DMS 273 treated with DMSO at 0.1 percent for 48 hours (cell line): ENCODE results near the gene LUZP1.

Experiments
- DNase-seq: peaks from one replicate; lab custom pipeline; 2025; lab: John Stamatoyannopoulos, UW

Gene LUZP1

DNA sequence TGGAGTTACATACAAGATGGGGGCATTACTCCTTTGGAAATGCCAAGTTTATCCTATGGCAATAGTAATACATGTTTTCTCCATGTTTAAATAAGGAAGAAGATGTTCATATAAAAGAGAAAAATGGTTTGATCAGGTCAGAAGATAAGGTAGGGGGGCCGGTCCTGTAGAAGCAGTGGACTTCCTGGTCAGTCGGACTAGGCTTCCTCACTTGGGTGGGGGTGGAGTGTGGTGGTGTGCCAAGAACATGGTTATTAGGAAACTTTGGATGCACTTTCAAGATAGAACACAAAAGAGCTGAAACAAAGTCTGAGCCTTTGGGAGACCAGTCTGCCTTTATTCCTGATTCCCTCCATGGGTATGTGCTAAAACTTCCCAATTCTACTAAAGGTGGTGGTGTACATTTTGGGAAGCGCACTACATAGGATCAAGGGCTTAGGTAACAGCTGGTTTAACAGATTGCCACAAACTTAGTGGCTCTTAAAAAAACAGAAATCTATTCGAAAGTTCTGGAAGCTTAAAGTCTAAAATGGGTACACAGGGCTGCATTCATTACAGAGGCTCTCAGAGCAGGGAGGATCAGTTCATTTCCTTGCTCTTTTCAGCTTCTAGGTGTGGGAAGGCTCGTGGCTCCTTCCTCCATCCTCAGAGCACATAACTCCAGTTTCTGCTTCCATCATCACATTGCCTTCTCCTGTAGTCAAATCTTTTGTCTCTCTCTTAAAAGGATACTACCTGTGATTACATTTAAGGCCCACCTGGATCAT, 84.8 kb downstream of the LUZP1 start:
- DNase-seq: no peak

DNA sequence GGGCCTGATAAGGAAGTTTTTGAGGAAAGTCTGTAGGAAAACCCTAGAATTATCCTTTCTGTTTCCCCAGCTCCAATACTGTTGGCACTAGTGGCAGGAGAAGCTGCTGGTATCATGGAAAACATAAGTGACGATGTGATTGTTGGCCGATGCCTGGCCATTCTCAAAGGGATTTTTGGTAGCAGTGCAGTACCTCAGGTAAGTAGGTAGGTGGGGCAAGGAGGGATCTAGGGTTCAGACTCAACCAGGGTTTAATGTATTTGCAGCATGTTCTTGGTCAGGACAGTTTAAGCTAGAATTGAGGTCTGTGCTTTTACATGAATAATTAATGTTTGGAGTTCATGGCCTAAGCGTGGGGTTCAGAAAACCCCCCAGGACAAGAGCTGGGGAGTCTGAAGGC, 87.3 kb downstream of the LUZP1 start:
- no peak for DNase-seq

DNA sequence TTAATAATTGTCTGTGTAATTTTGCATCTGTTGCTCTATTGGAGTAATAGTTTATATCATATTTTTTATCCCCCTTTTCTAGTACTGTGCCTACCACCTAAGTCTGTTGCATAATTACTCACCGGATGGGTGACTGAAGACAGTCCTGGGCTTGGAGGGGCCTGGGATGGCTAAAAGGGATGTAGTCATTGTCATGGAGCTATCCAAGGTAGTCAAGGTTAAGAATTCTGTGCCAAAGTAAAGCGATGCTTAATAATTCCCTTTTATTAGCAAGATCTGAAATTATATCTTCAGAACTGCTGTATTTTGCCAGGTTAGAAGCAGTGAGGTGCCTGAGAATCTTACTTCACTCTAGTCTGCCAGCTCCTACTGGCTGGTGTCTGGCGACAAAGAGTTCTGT, 87.8 kb downstream of the LUZP1 start:
- DNase-seq: no peak

DNA sequence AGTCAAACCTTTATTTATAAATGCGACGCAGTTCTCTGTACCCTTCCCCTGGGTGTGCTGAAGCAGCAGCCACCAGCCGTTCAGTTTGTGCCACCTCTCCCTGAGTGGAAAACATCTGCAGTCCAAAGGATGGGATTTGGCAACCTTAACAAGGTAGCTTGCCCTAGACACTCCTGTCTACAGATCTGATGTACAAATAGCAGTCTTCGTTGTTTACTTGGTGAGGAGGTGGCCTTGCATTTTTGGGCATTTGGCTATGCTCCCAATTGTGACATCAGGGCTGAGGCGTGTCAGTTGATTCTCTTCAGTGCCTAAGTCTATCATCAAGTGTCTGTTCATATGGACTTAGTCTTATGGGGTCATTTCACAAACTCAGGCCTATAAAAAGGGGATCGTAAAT, 89.6 kb downstream of the LUZP1 start:
- no peak for DNase-seq

DNA sequence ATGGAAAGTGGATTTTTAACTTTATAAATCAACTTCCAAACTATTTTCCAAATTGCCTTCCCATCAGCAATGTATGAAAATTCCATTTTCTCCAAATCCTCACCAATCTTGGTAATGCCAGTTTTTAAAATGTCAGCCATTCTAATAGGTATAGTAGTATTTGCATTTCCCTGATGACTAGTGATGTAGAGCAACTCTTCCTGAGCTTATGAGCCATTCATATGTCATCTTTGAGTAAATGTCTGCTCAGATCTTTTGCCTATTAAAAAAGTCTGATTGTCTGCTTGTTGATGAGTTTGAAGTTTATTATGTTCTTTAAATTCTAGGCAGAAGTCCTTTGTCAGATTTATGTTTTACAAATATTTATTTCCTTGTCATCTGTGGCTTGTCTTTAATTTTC, 94.6 kb downstream of the LUZP1 start:
- DNase-seq: no peak

DNA sequence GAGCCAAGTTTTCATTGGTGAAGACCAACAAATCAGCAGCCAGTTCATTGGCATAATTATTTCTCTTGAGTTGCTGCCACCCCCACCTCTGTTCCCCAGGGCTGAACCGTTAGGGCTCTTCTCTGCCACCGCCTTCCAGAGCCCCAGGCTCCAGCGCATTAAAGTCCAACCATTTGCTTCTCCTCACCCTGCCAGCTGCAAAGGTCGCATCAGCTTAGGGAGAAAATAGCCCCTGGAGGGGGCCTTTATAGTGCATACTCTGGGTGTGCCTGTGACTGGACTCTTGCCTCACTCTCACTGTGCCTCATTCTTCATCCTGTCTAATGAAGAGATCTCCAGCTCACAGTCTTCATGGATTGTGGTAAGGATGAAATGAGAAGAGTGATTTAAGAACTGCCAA, 99.0 kb downstream of the LUZP1 start:
- no peak for DNase-seq

DNA sequence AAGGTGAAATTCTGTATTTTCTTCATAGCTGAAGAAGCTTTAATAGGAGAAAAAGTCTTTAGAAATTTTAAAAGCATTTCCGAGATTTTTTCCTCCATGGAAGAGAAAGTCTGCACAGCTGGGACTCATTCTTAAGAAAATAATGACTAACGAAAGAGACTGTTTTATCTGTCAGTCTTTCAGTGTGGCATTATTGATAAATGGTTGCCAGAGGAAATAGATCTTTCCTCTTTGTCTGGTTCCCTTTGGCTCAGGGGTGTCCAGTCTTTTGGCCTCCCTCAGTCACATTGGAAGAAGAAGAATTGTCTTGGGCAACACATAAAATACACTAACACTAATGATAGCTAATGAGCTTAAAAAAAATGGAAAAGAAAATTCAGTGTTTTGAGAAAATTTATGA, 99.5 kb downstream of the LUZP1 start:
- DNase-seq: no peak

DNA sequence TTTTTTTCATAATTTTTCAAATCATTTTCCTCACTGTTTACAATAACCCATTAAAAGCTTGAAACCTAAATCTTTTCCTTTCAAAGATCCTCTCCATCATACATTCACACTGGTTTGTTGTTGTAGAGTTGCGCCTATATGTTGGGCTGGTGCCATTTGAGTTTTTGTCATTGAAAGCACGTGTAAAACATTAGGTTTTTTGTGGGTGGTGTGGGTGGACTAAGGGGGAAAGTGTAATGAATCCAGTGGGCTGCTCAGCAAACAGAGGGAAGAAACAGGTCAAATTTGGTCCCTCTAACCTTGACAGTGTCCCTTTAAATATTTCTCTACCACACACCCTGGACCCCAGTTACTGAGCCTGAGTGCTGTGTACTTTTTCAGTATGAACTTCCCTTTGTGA, 102.6 kb downstream of the LUZP1 start:
- DNase-seq: no peak

DNA sequence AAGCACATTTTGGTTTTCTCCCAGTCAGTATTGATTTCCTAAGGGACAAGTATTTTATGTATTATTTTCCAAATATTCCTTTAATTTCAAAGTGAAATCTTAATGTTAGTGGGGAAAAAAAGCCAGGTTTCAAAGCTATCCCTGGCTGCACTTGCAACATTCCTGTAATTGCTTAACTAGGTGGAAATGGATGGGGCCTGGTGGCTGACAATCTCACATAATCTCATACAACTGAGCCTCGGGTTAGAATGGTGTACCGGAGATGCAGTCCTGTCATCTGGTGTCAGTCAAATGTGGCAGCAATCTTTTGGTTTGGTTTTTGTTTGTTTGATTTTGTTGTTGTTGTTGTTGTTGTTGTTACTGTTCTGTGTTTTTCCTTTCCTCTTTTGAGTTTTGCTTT, 103.3 kb downstream of the LUZP1 start:
- DNase-seq: no peak

DNA sequence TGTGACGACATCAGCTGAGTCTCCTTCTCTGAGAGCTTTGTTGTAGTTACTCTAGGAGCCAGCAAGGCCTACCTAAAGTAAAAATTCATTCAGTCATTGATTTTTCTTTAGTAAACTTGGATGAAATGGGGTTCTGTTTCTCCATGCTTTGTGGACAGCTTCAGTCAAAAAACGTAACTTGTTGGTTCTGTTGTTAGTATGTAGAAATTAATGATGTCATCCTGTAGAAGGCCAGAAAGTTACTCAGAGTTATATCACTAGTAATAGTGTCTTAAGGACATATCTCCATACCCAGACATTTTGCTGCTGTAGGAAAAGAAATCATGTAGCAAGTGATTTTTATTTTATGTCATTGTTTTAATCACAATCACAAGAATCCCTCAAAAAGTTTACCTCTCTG, 106.4 kb downstream of the LUZP1 start:
- no peak for DNase-seq

DNA sequence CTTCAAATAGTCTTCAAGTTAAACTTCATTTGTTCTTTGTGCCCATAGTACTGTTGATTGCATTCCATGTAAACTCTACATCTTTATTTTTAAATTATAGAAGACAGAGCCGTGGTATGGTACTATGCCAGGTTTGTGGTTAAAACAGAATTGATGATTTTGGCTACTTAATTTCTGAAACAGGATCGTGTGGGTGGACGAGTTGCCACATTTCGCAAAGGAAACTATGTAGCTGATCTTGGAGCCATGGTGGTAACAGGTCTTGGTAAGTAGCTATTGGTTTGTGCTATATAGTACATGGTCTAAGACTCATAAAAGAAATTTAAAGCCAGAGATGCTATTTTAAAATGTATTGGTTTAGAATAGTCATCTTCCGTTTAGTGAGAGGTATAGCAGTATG, 111.4 kb downstream of the LUZP1 start:
- DNase-seq: no peak

DNA sequence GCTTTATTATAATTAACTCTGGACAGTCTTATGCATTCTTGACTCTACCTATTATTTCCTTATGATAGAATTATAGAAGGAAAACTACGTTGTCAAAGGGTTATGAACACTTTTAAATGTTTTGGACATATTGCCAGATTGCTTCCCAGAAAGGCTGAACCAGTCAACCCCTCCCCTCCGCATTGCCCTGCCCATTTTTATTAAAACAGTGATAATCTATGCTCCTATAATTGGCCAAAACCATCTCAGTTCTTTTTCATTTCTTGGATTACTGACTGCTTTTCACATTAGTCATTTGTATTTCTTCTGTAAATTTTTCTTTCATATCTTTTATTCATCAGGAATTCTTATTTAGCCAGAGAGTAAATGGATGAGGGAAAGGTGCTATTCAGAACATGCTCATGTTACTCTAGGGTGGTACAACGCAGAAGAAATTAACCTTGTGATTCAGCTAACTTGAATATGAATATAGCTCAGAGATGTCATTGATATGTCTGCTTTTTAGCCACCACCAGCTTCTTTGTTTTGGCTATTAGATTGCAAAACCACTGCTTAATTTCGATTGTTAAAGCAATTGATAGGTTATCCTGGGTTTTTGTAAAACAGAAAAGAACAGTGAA, 117.3 kb downstream of the LUZP1 start:
- no peak for DNase-seq

DNA sequence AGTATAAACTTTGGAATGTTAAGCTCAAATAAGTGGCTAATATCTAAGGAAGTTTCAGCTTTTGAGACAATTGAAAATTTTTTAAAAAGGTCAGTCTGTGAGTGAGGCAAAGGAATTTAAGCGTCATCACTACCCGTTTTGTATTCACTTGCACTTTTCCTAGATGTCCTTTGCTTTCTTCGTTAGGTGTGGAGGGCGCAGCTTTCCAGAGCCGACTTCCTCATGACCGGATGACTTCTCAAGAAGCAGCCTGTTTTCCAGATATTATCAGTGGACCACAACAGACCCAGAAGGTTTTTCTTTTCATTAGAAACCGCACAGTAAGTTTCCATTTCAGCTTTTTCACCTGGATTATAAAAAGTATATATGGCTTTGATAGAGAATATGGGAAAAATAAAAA, 118.5 kb downstream of the LUZP1 start:
- DNase-seq: no peak

DNA sequence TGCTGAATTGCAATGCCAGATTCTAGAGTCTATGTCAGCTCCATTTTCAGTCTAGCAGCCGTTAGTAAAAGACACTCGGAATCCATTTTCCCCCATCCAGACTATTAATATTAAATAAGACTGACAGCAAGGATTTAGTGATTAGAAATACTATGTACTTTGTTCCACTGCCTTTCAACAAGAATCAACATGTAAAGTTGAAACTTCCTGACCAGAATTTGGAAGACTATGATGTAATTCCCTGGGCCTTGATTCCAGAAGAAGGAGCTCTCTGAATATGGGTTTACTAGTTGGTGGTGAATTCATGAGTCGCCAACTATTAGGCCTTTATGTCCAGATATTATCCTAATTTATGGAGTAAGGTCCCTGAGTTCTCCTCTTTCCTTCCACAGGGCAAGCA, 124.6 kb downstream of the LUZP1 start:
- DNase-seq: no peak

DNA sequence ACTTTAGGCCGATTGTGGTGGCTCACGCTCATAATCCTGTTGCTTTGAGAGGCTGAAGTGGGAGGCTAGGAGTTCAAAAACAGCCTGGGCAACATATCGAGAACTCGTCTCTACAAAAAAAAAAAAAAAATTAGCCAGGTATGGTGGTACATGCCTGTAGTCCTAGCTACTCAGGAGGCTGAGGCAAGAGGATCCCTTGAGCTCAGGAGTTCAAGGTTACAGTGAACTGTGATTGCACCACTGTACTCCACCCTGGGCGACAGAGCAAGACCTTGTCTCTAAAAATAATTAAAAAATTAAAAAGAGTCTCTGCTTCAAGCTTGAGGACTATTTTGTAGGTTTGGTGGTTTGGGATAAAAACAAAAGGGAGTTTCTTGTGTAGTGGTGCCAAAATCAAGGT, 128.1 kb downstream of the LUZP1 start:
- no peak for DNase-seq

DNA sequence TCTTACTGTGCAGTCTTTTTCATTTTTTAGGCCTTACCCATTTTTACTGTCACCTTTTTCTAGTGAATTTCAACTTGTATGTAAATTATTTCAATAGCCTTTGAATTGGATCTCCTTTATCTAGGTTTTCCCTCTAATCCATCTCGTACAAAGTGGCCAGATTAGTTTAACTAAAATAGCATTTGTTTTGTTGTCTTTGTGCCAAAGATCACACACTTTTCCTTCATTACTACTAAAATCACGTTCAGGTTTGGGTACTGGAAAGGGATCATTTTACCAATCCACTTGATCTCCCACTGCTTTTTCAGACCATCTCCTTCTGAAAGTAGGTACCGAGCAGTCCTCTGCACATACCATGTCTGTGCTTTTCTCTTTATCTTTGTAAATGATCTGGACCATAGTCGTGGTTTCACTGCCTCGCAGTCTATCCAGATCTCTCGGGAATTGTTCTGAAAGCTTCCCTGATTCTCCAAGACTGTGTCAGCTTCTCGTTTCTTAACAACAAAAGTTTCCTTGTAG, 129.3 kb downstream of the LUZP1 start:
- DNase-seq: no peak

DNA sequence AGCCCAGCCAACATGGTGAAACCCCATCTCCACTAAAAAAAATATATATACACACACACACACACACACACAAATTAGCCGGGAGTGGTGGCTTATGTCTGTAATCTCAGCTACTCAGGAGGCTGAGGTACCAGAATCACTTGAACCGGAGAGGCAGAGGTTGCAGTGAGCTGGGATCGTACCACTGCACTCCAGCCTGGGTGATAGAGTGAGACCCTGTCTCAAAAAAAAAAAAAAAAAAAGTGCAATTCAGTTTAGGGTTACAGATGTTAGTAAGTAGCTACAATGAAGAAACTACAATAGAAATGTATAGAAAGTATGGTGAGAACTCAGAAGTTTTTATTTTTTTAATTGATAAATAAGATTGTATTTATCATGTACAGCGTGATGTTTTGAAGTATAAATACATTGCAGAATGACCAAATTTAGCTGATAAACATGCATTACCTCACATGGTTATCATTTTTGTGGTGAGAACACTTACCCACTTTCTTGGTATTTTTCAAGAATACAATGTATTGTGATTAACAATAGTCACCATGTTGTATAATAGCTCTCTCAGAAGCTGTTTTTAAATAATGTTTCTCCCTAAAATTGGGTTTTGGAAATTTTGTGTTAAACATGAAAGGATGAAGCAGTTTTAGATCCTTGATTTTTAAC, 131.4 kb downstream of the LUZP1 start:
- no peak for DNase-seq

DNA sequence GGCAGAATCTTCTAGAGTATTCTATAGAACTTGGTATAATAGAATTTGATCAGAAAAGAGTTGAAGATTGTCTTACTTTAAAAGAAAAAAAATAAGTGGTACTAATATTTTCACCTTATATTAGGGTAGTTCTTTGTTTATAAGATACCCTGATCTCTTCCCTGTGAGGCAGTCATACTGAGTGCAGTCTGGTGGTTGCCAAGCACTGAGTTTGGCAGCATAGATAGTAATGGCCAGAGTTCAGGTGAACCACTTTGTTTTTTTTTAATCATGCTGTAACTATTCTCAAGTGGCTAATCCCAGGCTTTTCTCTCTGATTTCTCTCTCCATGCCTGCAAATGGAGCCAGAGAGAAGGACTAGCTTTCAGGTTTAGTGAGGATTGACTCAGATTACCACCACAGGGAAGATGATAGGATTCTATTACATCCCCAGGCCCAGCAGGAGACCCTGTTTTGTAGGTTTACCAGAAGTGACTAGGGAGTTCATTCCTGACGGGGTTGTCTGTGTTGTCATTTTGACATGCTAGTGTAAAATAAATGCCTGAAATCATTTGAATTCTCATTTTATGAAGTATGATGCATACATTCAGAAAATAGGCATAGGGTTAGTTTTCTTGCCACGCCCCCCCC, 132.7 kb downstream of the LUZP1 start:
- no peak for DNase-seq
